IMR-90 (cell line): Measurements from ENCODE around the gene GALNT14. TPM values are rescaled to one million over a fixed set of nuclear protein-coding genes. Genes with fewer than 3 reads are reported as not detected.

ENCODE experiments used
- ATAC-seq: fragments of 200-7000 bp; cut with Tn5 transposase; 2 replicates; pipeline ENCODE4 v1.9.1; 2020; ENCODE audit warnings: low read depth, mild to moderate bottlenecking, moderate library complexity
- BruUV-seq: library from RNA; stranded (reverse); fragments of 400-500 nt; replicated peaks from 2 replicates; lab custom pipeline; 2021; lab: Mats Ljungman, UMichigan
- CTCF ChIA-PET: fragments of 300-600 bp; formaldehyde crosslinking; extraction: SDS; loops from one replicate; lab custom pipeline; 2021; ENCODE audit warnings: antibody characterized with exemption; lab: Yijun Ruan, JAX
- POLR2A ChIA-PET: fragments of 300-600 bp; sonication (Branson Sonifier 250); formaldehyde crosslinking; loops from one replicate; lab custom pipeline; 2022; ENCODE audit warnings: antibody characterized with exemption; ENCODE audit not compliant: unreplicated experiment; lab: Charles Lee
- DNase-seq: peaks from one replicate; pipeline ENCODE4 v3.0.0; 2013
- H2AFZ ChIP-seq: replicated peaks from 2 replicates; pipeline ENCODE3; 2013; ENCODE audit warnings: low read length, mild to moderate bottlenecking; ENCODE audit not compliant: poor library complexity
- H2AK5ac ChIP-seq: 2 replicates; pipeline ENCODE4 v1.6.1; 2013; ENCODE audit warnings: low read depth, low read length, inconsistent platforms
- H2AK9ac ChIP-seq: replicated peaks from 2 replicates; pipeline ENCODE3; 2013; ENCODE audit warnings: mild to moderate bottlenecking, low read depth, low read length, moderate library complexity; ENCODE audit not compliant: poor library complexity
- H2BK120ac ChIP-seq: 2 replicates; pipeline ENCODE4 v1.6.1; 2013; ENCODE audit warnings: low read depth, low read length, inconsistent platforms
- H2BK15ac ChIP-seq: 3 replicates; pipeline ENCODE4 v1.6.1; 2013; ENCODE audit warnings: low read depth, low read length, inconsistent platforms
- H2BK20ac ChIP-seq: 2 replicates; pipeline ENCODE4 v1.6.1; 2013; ENCODE audit warnings: low read depth, mild to moderate bottlenecking, inconsistent platforms, low read length, moderate library complexity
- H2BK5ac ChIP-seq: 2 replicates; pipeline ENCODE4 v1.6.1; 2013; ENCODE audit warnings: mild to moderate bottlenecking, low read depth, low read length, inconsistent platforms; ENCODE audit not compliant: poor library complexity, severe bottlenecking
- H3K14ac ChIP-seq: replicated peaks from 2 replicates; pipeline ENCODE4 v1.6.1; 2013; ENCODE audit warnings: low read depth, low read length, inconsistent platforms
- H3K18ac ChIP-seq: 2 replicates; pipeline ENCODE4 v1.6.1; 2013; ENCODE audit warnings: low read depth, low read length, control low read depth
- H3K23ac ChIP-seq: 2 replicates; pipeline ENCODE4 v1.6.1; 2013; ENCODE audit warnings: low read depth, low read length, inconsistent platforms
- H3K27ac ChIP-seq: 2 replicates; pipeline ENCODE4 v1.5.1; 2013; ENCODE audit warnings: mild to moderate bottlenecking, control low read depth, low read length; ENCODE audit not compliant: insufficient read depth
- H3K27me3 ChIP-seq: 2 replicates; pipeline ENCODE4 v1.6.1; 2013; ENCODE audit warnings: low read length; ENCODE audit not compliant: control insufficient read depth, insufficient read depth
- H3K36me3 ChIP-seq: 2 replicates; pipeline ENCODE4 v1.6.1; 2013; ENCODE audit warnings: low read length, mixed read lengths; ENCODE audit not compliant: control insufficient read depth, insufficient read depth
- H3K4ac ChIP-seq: 2 replicates; pipeline ENCODE4 v1.6.1; 2013; ENCODE audit warnings: low read depth, low read length, inconsistent platforms
- H3K4me1 ChIP-seq: 2 replicates; pipeline ENCODE4 v1.6.1; 2013; ENCODE audit warnings: low read length, mixed read lengths; ENCODE audit not compliant: control insufficient read depth, insufficient read depth
- H3K4me2 ChIP-seq: 2 replicates; pipeline ENCODE4 v1.6.1; 2013; ENCODE audit warnings: low read depth, mild to moderate bottlenecking, control low read depth, low read length, moderate library complexity
- H3K4me3 ChIP-seq: 2 replicates; pipeline ENCODE4 v1.5.1; 2013; ENCODE audit warnings: low read depth, mild to moderate bottlenecking, control low read depth, low read length, moderate library complexity; ENCODE audit not compliant: insufficient read depth
- H3K56ac ChIP-seq: 2 replicates; pipeline ENCODE4 v1.6.1; 2013; ENCODE audit warnings: low read length, inconsistent platforms; ENCODE audit not compliant: insufficient read depth; ENCODE audit errors: extremely low read depth
- H3K79me1 ChIP-seq, 2 experiments: 2 replicates each; pipeline ENCODE4 v1.6.1; 2013; ENCODE audit warnings: low read length in 2 of 2, inconsistent platforms in 1 of 2, low read depth in 1 of 2
- H3K9ac ChIP-seq: 2 replicates; pipeline ENCODE4 v1.6.1; 2013; ENCODE audit warnings: low read depth, low read length, control low read depth
- H3K9me1 ChIP-seq: 2 replicates; pipeline ENCODE4 v1.6.1; 2013; ENCODE audit warnings: low read length, inconsistent platforms; ENCODE audit not compliant: insufficient read depth
- H3K9me3 ChIP-seq: 2 replicates; pipeline ENCODE4 v1.6.1; 2013; ENCODE audit warnings: low read length; ENCODE audit not compliant: control insufficient read depth, insufficient read depth
- H4K20me1 ChIP-seq: 2 replicates; pipeline ENCODE4 v1.6.1; 2013; ENCODE audit warnings: low read length, inconsistent platforms; ENCODE audit not compliant: insufficient read depth
- H4K5ac ChIP-seq: 2 replicates; pipeline ENCODE4 v1.6.1; 2013; ENCODE audit warnings: mild to moderate bottlenecking, low read depth, low read length, control low read depth
- H4K8ac ChIP-seq, 2 experiments: 2 replicates each; pipeline ENCODE4 v1.6.1; 2013; ENCODE audit warnings: low read depth in 2 of 2, low read length in 2 of 2, control low read depth in 1 of 2, inconsistent platforms in 1 of 2
- H4K91ac ChIP-seq: 2 replicates; pipeline ENCODE4 v1.6.1; 2013; ENCODE audit warnings: low read depth, low read length, inconsistent platforms; ENCODE audit not compliant: insufficient read depth
- CHD1 ChIP-seq: IDR thresholded peaks from 2 replicates; pipeline ENCODE4 v1.6.1; 2012; ENCODE audit warnings: low read depth, low read length, improper control_type of control experiment
- MAFK ChIP-seq: IDR thresholded peaks from 2 replicates; pipeline ENCODE4 v1.6.1; 2012; ENCODE audit warnings: low read depth, low read length, improper control_type of control experiment
- WGBS, 2 experiments: methylation state at CpG; one replicate each; pipeline versions ENCODE4 v1.1.5 to v1.1.7; 2013; ENCODE audit warnings: missing lambda C conversion rate in 2 of 2; ENCODE audit not compliant: insufficient read length in 1 of 2; ENCODE audit errors: extremely low coverage in 2 of 2; 5-methylcytosine and 5-hydroxymethylcytosine counted together
- dilution Hi-C: fragments of 300-500 bp; cut with HindIII; formaldehyde crosslinking; loops from one replicate; pipeline ENCODE4 v1.14.3; 2018; ENCODE audit warnings: low sequenced_read_pairs; ENCODE audit not compliant: unreplicated experiment
- in situ Hi-C: fragments of 300-500 bp; cut with MboI; formaldehyde crosslinking; loops from 3 replicates; pipeline ENCODE4 v1.14.3; 2019; ENCODE audit warnings: low sequenced_read_pairs, inconsistent platforms, mixed read lengths
- intact Hi-C: fragments of 100-400 bp; cut with micrococcal nuclease; formaldehyde crosslinking; loops from 2 replicates; pipeline ENCODE4 v1.10.0; 2022
- polyA plus RNA-seq, 3 experiments: library from polyadenylated mRNA; depleted of rRNA; stranded (reverse); fragments of >200 nt; gene quantifications; 2 replicates each; pipeline ENCODE4 v1.2.3, GENCODE V29; 2012; ENCODE audit warnings: low replicate concordance in 1 of 3
- total RNA-seq: library from RNA; depleted of rRNA; stranded (reverse); fragments of >200 nt; gene quantifications from 2 replicates; pipeline ENCODE4 v1.2.3, GENCODE V29; 2012

Gene GALNT14
- total and polyA plus RNA-seq, 2 of the 4 experiments (the other 2 are of a cell fraction): 0.15 to 0.18 TPM

DNA sequence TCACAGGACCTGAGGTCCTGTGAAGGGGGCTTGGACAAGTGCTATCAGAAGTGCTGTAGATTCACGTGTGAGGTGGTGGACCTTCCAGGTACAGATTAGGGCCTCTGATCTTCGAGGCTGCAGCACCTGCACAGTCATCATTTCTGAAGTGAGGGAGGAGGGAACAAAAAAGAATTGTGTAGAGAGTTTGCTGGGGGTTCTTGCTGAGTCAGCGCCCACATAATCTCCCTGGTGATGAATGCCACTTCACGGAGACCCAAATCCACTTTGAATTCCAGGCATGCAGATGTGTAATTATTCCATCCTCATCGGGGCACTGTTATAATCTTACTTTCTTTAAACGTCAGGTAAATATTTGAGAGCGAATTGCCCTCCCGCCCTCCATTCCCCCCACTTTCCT lies 202.4 kb downstream of the GALNT14 start:
- POLR2A ChIA-PET: no interaction called here

More for the DNA sequence above, 202.4 kb downstream of the GALNT14 start:
- no peaks in the 10 kb centered on the region for H3K9me3 ChIP-seq
- no peak overlapping the region for H3K4ac ChIP-seq
- no peaks in the 10 kb centered on the region for H4K20me1 ChIP-seq
- no peak overlapping the region for H3K4me2 ChIP-seq
- 67% methylated on average over 2 of the region's 8 CpGs; no CpG with 5 or more reads in 1 of the 2 experiments for WGBS, 2 experiments
- H3K18ac ChIP-seq: no peak overlapping the region
- no peak overlapping the region for H4K5ac ChIP-seq
- dilution Hi-C loops (no loop called here), intact Hi-C loops (no loop called here), in situ Hi-C loops (no loop called here)
- no peak overlapping the region for H3K9ac ChIP-seq
- DNase-seq (no peak), ATAC-seq (no peak)
- no peaks in the 10 kb centered on the region for H3K36me3 ChIP-seq
- no peak overlapping the region for H3K14ac ChIP-seq
- no peak overlapping the region for H3K27ac ChIP-seq
- H3K4me3 ChIP-seq: no peak overlapping the region
- no peak overlapping the region for H2BK120ac ChIP-seq
- BruUV-seq: no TSS peak
- no peak overlapping the region for H3K23ac ChIP-seq
- no peaks in the 10 kb centered on the region for H3K9me1 ChIP-seq
- no peaks in the 10 kb centered on the region for H3K4me1 ChIP-seq
- no peaks in the 10 kb centered on the region for H3K79me1 ChIP-seq
- no peak overlapping the region for H4K91ac ChIP-seq
- H2AFZ ChIP-seq: no peak overlapping the region
- H2AK9ac ChIP-seq: no peak overlapping the region
- H2AK5ac ChIP-seq: no peak overlapping the region
- H2BK15ac ChIP-seq: no peak overlapping the region
- H2BK20ac ChIP-seq: no peak overlapping the region
- H2BK5ac ChIP-seq: no peak overlapping the region
- no peaks in the 10 kb centered on the region; the same call in 1 of the 2 replicates for H3K27me3 ChIP-seq
- CTCF ChIA-PET: no interaction called here
- no peak overlapping the region for H3K56ac ChIP-seq
- TF ChIP-seq MAFK (peak; percentile 72), CHD1 (no peak)
- H4K8ac ChIP-seq: no peak overlapping the region
